ENCODE results near the gene LTBP2. TPM values are rescaled to one million over a fixed set of nuclear protein-coding genes. Genes with fewer than 3 reads are reported as not detected.

LTBP2 gene
- total and polyA plus RNA-seq, 2 of the 13 experiments (the other 11 are each of a cell fraction or from before 2014, with no cell fraction given), result 0.20 to 0.41 TPM

DNA sequence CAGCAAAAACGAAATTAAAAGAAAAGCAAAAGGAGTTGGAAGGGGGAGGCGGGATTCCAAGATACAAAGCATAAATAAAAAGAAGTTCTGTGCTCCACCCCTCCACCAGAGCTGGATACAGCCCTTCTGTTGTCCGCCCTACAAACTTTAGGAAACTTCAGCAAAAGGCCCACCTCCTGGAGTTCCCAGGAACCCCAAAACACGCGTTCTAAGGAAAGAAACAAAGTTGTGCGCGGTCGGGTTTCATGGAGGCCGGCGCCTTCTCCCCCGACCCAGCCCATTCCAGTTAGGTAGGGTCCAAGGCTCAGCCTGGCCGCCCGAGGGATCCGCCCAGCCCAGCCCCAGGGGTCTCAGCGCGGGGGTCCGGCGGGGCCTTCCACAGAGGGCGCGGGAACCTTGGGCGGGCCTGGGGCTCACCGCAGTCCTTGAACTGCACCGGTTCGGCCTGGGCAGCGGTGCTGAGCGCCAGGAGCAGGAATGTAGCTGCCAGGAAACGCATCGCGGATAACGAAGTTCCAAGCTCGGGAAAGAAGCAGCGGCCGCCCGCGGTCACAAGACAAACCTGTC lies 119.2 kb downstream of the LTBP2 start, which contains the start of gene NPC2 (continued):
- TF ChIP-seq, protein P1, sequence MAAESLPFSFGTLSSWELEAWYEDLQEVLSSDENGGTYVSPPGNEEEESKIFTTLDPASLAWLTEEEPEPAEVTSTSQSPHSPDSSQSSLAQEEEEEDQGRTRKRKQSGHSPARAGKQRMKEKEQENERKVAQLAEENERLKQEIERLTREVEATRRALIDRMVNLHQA (CRISPR knock-in tag; IDR thresholded peaks at IDR 0.05), result no peak
- TF ChIP-seq ZNF296 (CRISPR knock-in tag; conservative IDR thresholded peaks at IDR 0.05) (no peak), GZF1 (CRISPR knock-in tag; IDR thresholded peaks at IDR 0.05) (0 out of 2 replicates have a peak, but pooled peaks have one; percentile 72), KLF16 (CRISPR knock-in tag; IDR thresholded peaks at IDR 0.05) (peak in 1 of 2 experiments; percentile 12; a peak in 1 of 4 replicates), TARDBP (CRISPR knock-in tag; IDR thresholded peaks at IDR 0.05) (no peak), KLF15 (CRISPR knock-in tag; IDR thresholded peaks at IDR 0.05; ENCODE audit: borderline replicate concordance) (no peak), MED1 (CRISPR knock-in tag; IDR thresholded peaks at IDR 0.05) (peak; percentile 28; the same call in 1 of the 2 replicates), CEBPG (CRISPR knock-in tag; IDR thresholded peaks at IDR 0.05) (0 out of 2 replicates have a peak, but pooled peaks have one; percentile 9), FIP1L1 (IDR thresholded peaks at IDR 0.05; ENCODE audit: borderline replicate concordance, insufficient read depth, low read depth, low read length) (no peak), ZNF816 (CRISPR knock-in tag; IDR thresholded peaks at IDR 0.05; ENCODE audit: borderline replicate concordance) (0 out of 2 replicates have a peak, but pooled peaks have one; percentile 20), MYNN (CRISPR knock-in tag; IDR thresholded peaks at IDR 0.05; ENCODE audit: low read depth) (no peak), ZNF335 (CRISPR knock-in tag; IDR thresholded peaks at IDR 0.05) (no peak), NBN (conservative IDR thresholded peaks at IDR 0.05) (no peak), ZC3H4 (CRISPR knock-in tag; IDR thresholded peaks at IDR 0.05; ENCODE audit: borderline replicate concordance) (no peak), PHF21A (CRISPR knock-in tag; IDR thresholded peaks at IDR 0.05) (peak; percentile 37; the same call in 1 of the 2 replicates), ZEB1 (IDR thresholded peaks at IDR 0.05; ENCODE audit: insufficient replicate concordance, low read depth) (no peak), ZNF547 (CRISPR knock-in tag; IDR thresholded peaks at IDR 0.05) (no peak), MBNL3 (CRISPR knock-in tag; conservative IDR thresholded peaks at IDR 0.05) (no peak), HMG20B (CRISPR knock-in tag; conservative IDR thresholded peaks at IDR 0.05) (no peak)
- TF ChIP-seq, protein P2, sequence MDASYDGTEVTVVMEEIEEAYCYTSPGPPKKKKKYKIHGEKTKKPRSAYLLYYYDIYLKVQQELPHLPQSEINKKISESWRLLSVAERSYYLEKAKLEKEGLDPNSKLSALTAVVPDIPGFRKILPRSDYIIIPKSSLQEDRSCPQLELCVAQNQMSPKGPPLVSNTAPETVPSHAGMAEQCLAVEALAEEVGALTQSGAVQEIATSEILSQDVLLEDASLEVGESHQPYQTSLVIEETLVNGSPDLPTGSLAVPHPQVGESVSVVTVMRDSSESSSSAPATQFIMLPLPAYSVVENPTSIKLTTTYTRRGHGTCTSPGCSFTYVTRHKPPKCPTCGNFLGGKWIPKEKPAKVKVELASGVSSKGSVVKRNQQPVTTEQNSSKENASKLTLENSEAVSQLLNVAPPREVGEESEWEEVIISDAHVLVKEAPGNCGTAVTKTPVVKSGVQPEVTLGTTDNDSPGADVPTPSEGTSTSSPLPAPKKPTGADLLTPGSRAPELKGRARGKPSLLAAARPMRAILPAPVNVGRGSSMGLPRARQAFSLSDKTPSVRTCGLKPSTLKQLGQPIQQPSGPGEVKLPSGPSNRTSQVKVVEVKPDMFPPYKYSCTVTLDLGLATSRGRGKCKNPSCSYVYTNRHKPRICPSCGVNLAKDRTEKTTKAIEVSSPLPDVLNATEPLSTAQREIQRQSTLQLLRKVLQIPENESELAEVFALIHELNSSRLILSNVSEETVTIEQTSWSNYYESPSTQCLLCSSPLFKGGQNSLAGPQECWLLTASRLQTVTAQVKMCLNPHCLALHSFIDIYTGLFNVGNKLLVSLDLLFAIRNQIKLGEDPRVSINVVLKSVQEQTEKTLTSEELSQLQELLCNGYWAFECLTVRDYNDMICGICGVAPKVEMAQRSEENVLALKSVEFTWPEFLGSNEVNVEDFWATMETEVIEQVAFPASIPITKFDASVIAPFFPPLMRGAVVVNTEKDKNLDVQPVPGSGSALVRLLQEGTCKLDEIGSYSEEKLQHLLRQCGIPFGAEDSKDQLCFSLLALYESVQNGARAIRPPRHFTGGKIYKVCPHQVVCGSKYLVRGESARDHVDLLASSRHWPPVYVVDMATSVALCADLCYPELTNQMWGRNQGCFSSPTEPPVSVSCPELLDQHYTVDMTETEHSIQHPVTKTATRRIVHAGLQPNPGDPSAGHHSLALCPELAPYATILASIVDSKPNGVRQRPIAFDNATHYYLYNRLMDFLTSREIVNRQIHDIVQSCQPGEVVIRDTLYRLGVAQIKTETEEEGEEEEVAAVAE (CRISPR knock-in tag; IDR thresholded peaks at IDR 0.05; ENCODE audit: borderline replicate concordance), result no peak
- TF ChIP-seq, protein P3, sequence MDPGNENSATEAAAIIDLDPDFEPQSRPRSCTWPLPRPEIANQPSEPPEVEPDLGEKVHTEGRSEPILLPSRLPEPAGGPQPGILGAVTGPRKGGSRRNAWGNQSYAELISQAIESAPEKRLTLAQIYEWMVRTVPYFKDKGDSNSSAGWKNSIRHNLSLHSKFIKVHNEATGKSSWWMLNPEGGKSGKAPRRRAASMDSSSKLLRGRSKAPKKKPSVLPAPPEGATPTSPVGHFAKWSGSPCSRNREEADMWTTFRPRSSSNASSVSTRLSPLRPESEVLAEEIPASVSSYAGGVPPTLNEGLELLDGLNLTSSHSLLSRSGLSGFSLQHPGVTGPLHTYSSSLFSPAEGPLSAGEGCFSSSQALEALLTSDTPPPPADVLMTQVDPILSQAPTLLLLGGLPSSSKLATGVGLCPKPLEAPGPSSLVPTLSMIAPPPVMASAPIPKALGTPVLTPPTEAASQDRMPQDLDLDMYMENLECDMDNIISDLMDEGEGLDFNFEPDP (CRISPR knock-in tag; conservative IDR thresholded peaks at IDR 0.05), result no peak
- TF ChIP-seq, protein P4, sequence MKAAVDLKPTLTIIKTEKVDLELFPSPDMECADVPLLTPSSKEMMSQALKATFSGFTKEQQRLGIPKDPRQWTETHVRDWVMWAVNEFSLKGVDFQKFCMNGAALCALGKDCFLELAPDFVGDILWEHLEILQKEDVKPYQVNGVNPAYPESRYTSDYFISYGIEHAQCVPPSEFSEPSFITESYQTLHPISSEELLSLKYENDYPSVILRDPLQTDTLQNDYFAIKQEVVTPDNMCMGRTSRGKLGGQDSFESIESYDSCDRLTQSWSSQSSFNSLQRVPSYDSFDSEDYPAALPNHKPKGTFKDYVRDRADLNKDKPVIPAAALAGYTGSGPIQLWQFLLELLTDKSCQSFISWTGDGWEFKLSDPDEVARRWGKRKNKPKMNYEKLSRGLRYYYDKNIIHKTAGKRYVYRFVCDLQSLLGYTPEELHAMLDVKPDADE (CRISPR knock-in tag; IDR thresholded peaks at IDR 0.05), result no peak
- TF ChIP-seq, protein P5, sequence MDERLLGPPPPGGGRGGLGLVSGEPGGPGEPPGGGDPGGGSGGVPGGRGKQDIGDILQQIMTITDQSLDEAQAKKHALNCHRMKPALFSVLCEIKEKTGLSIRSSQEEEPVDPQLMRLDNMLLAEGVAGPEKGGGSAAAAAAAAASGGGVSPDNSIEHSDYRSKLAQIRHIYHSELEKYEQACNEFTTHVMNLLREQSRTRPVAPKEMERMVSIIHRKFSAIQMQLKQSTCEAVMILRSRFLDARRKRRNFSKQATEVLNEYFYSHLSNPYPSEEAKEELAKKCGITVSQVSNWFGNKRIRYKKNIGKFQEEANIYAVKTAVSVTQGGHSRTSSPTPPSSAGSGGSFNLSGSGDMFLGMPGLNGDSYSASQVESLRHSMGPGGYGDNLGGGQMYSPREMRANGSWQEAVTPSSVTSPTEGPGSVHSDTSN (CRISPR knock-in tag; IDR thresholded peaks at IDR 0.05), result no peak

Measured in HepG2 (cell line).